Testis (tissue), 5 donors: ENCODE results near the gene OR10Z1. TPM values are rescaled to one million over a fixed set of nuclear protein-coding genes. Genes with fewer than 3 reads are reported as not detected.

Source experiments
- DNase-seq: peaks from one replicate; pipeline ENCODE4 v3.0.0-alpha.2; 2019
- H3K27ac ChIP-seq, 2 donors: fragments of 200-600 bp; sonication (generic); one replicate each; pipeline ENCODE4 v1.5.1; 2019
- H3K27me3 ChIP-seq: fragments of 200-600 bp; sonication (generic); one replicate; pipeline ENCODE4 v1.5.1; 2019
- H3K36me3 ChIP-seq: fragments of 200-600 bp; sonication (generic); one replicate; pipeline ENCODE4 v1.5.1; 2017; ENCODE audit warnings: low read depth; ENCODE audit errors: missing control alignments
- H3K4me1 ChIP-seq: fragments of 200-600 bp; sonication (generic); one replicate; pipeline ENCODE4 v1.5.1; 2019
- H3K4me3 ChIP-seq, 2 donors: fragments of 200-600 bp; sonication (generic); one replicate each; pipeline ENCODE4 v1.5.1; 2017 to 2019
- H3K9me3 ChIP-seq: fragments of 200-600 bp; sonication (generic); one replicate; pipeline ENCODE4 v1.5.1; 2017
- CTCF ChIP-seq, 3 experiments: fragments of 450-650 bp in 2 of 3; fragments of 200-600 bp in 1 of 3; sonication (generic) in 1 of 3; IDR thresholded peaks; one replicate each; pipeline ENCODE4 v1.5.1; 2016 to 2019; ENCODE audit warnings: antibody characterized with exemption in 3 of 3, mild to moderate bottlenecking in 2 of 3, moderate library complexity in 1 of 3
- POLR2A ChIP-seq: fragments of 450-650 bp; IDR thresholded peaks from one replicate; pipeline ENCODE4 v1.6.1; 2017; ENCODE audit warnings: antibody characterized with exemption, mild to moderate bottlenecking, moderate library complexity
- WGBS, 2 donors: methylation state at CpG; one replicate each; pipeline ENCODE4 v1.1.5; 2018; 5-methylcytosine and 5-hydroxymethylcytosine counted together
- intact Hi-C: fragments of 100-400 bp; cut with DNase I; formaldehyde crosslinking; loops from one replicate; pipeline ENCODE4 v1.15.1; 2023; ENCODE audit warnings: low total_unique reads
- long read RNA-seq, 2 donors: transcript quantifications; one replicate each; lab custom pipeline, GENCODE V29; 2026
- polyA plus RNA-seq: library from polyadenylated mRNA; stranded (reverse); fragments of 350-450 nt; fragmentation: Illumina TruSeq; extraction: RNeasy Lipid Tissue Mini Kit (QIAGEN cat#74804); gene quantifications from one replicate; pipeline ENCODE4 v1.2.3, GENCODE V29; 2014; ENCODE audit warnings: low read depth, low replicate concordance; ENCODE audit not compliant: insufficient read depth
- total RNA-seq, 2 donors: library from RNA; depleted of rRNA; stranded (reverse); fragments of >200 nt; gene quantifications; one replicate each; pipeline ENCODE4 v1.2.3, GENCODE V29; 2016

OR10Z1 gene
- total RNA-seq (not detected), polyA plus RNA-seq (not detected)
- long read RNA-seq, donor 1 = 0 reads
- long read RNA-seq, donor 2 = 0 reads

GRCh38 chr1:158604968-158605367, at the start of gene OR10Z1:
OR10Z1 (plus strand) TSS chr1:158605268; CDS start chr1:158606439, 1,171 bp downstream.
- 93% methylated on average over 1 of the region's 1 CpG for WGBS, 2 donors
- TF ChIP-seq CTCF (IDR thresholded peaks at IDR 0.05) = no peak
- TF ChIP-seq POLR2A = no peak
- DNase-seq = no peak
- intact Hi-C loops = no loop called here
- Histone ChIP-seq H3K27ac (no peak within 1 kb of the TSS), H3K9me3 (no peaks in the 10 kb centered on the region), H3K4me1 (no peaks in the 10 kb centered on the region), H3K36me3 (no peaks in the 10 kb centered on the region), H3K27me3 (no peaks in the 10 kb centered on the region), H3K4me3 (no peak within 1 kb of the TSS)

GRCh38 chr1:158559696-158560095, 45.4 kb upstream of the OR10Z1 start:
- DNase-seq = no peak
- Histone ChIP-seq H3K9me3 (no peaks in the 10 kb centered on the region), H3K36me3 (no peaks in the 10 kb centered on the region), H3K27me3 (no peaks in the 10 kb centered on the region), H3K27ac (no peak overlapping the region), H3K4me3 (no peak overlapping the region), H3K4me1 (no peaks in the 10 kb centered on the region)
- TF ChIP-seq POLR2A = no peak
- TF ChIP-seq CTCF (IDR thresholded peaks at IDR 0.05) = no peak
- intact Hi-C loops = no loop called here
- 82 to 85% methylated on average over 1 of the region's 1 CpG for WGBS, 2 donors

DNA sequence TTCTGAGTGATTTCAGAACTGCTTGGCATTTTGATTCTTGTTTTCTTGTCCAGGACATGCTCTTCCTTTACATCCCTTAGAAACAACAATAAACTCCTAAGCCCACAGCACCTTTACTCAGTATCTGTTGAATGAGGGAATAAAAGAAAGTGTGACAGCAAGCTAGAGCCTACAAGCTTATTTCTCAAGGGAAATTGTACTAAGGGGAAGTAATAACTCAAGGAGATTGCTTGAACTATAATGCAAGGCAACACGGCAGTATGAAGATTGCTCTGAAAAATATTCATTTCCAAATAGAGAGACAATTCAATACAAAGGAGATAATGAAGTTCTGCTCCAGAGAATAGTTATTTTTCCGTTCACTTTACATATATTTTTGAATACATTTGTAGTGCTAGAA, 41.2 kb upstream of the OR10Z1 start:
- Histone ChIP-seq H3K9me3 (no peaks in the 10 kb centered on the region), H3K27ac (no peak overlapping the region), H3K36me3 (no peaks in the 10 kb centered on the region), H3K4me3 (no peak overlapping the region), H3K27me3 (no peaks in the 10 kb centered on the region), H3K4me1 (no peaks in the 10 kb centered on the region)
- WGBS, 2 donors = 77 to 79% methylated on average over 2 of the region's 2 CpGs
- no peak for DNase-seq
- TF ChIP-seq CTCF (IDR thresholded peaks at IDR 0.05) = no peak
- no peak for TF ChIP-seq POLR2A
- intact Hi-C loops = no loop called here

DNA sequence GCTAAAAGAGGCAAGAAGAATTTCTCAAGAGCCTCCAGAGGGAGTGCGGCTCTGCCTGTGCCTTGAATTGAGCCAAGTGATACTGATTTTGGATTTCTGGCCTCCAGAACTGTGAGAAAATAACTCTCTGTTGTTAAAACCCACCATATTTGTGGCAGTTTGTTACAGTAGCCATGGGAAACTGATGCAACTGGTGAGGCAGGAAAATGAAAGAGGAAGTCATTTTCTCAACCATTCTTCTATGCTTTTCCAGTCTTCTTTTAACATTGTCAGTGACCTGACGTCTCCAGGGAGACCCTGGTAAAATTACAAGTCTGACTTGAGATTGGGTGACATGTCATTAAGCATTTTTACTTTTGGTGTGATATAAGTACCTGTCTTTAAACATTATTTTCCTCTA, 40.5 kb upstream of the OR10Z1 start:
- Histone ChIP-seq H3K9me3 (no peaks in the 10 kb centered on the region), H3K27ac (no peak overlapping the region), H3K27me3 (no peaks in the 10 kb centered on the region), H3K36me3 (no peaks in the 10 kb centered on the region), H3K4me3 (no peak overlapping the region), H3K4me1 (no peaks in the 10 kb centered on the region)
- DNase-seq = no peak
- intact Hi-C loops = no loop called here
- 75 to 91% methylated on average over 2 of the region's 2 CpGs for WGBS, 2 donors
- TF ChIP-seq POLR2A (no peak), CTCF (IDR thresholded peaks at IDR 0.05) (no peak)

- intact Hi-C loops = no loop called here
- no peaks in the 10 kb centered on the region for H3K36me3 ChIP-seq
- H3K4me1 ChIP-seq = no peaks in the 10 kb centered on the region
- no peak within 1 kb of the TSS for H3K27ac ChIP-seq
- H3K9me3 ChIP-seq = no peaks in the 10 kb centered on the region
- no peak for DNase-seq
- H3K4me3 ChIP-seq = no peak within 1 kb of the TSS
- no peaks in the 10 kb centered on the region for H3K27me3 ChIP-seq
- WGBS, 2 donors = 80 to 87% methylated on average over 3 of the region's 3 CpGs
- no peak for TF ChIP-seq POLR2A
- no peak for TF ChIP-seq CTCF (IDR thresholded peaks at IDR 0.05)
Measured at GRCh38 chr1:158570480-158570879, 34.6 kb upstream of the OR10Z1 start, which contains the start of gene OR6P1. OR6P1 (minus strand) TSS chr1:158570580; CDS start chr1:158563604, 6,976 bp downstream.
